ENCODE measurements around the gene SLC13A3. TPM values are rescaled to one million over a fixed set of nuclear protein-coding genes. Genes with fewer than 3 reads are reported as not detected.

Gene SLC13A3
- total RNA-seq, 1 donor from 2014 or later, result 2.9 TPM

- Mint-ChIP-seq H3K27me3 (no peaks in the 10 kb centered on the region), H3K27ac (no peak overlapping the region), H3K36me3 (ENCODE audit: insufficient read depth) (no peaks in the 10 kb centered on the region), H3K4me3 (ENCODE audit: low read depth) (no peak overlapping the region), H3K9me3 (ENCODE audit: low read depth) (no peaks in the 10 kb centered on the region), H3K4me1 (ENCODE audit: low read depth) (no peaks in the 10 kb centered on the region)
- no peak for DNase-seq (ENCODE audit: low spot score, unreplicated experiment)
- no peak for TF ChIP-seq CTCF (IDR thresholded peaks at IDR 0.05; ENCODE audit: unreplicated experiment)
Measured at GRCh38 chr20:46575394-46575793, 75.9 kb downstream of the SLC13A3 start.

- no peak for TF ChIP-seq CTCF (IDR thresholded peaks at IDR 0.05; ENCODE audit: unreplicated experiment)
- no peaks in the 10 kb centered on the region for H3K4me1 Mint-ChIP-seq (ENCODE audit: low read depth)
- H3K4me3 Mint-ChIP-seq (ENCODE audit: low read depth), result no peak overlapping the region
- no peaks in the 10 kb centered on the region for H3K36me3 Mint-ChIP-seq (ENCODE audit: insufficient read depth)
- H3K27me3 Mint-ChIP-seq, result no peaks in the 10 kb centered on the region
- no peak for DNase-seq (ENCODE audit: low spot score, unreplicated experiment)
- no peaks in the 10 kb centered on the region for H3K9me3 Mint-ChIP-seq (ENCODE audit: low read depth)
- no peak overlapping the region for H3K27ac Mint-ChIP-seq
Measured at GRCh38 chr20:46573788-46574584, 77.3 kb downstream of the SLC13A3 start.

GRCh38 chr20:46573234-46573633 is 78.0 kb downstream of the SLC13A3 start:
- H3K4me1 Mint-ChIP-seq (ENCODE audit: low read depth), result no peaks in the 10 kb centered on the region
- H3K9me3 Mint-ChIP-seq (ENCODE audit: low read depth), result no peaks in the 10 kb centered on the region
- no peak overlapping the region for H3K27ac Mint-ChIP-seq
- no peaks in the 10 kb centered on the region for H3K27me3 Mint-ChIP-seq
- H3K36me3 Mint-ChIP-seq (ENCODE audit: insufficient read depth), result no peaks in the 10 kb centered on the region
- no peak for DNase-seq (ENCODE audit: low spot score, unreplicated experiment)
- H3K4me3 Mint-ChIP-seq (ENCODE audit: low read depth), result no peak overlapping the region
- no peak for TF ChIP-seq CTCF (IDR thresholded peaks at IDR 0.05; ENCODE audit: unreplicated experiment)

GRCh38 chr20:46572790-46573189 is 78.5 kb downstream of the SLC13A3 start:
- Mint-ChIP-seq H3K27me3 (no peaks in the 10 kb centered on the region), H3K27ac (no peak overlapping the region), H3K4me3 (ENCODE audit: low read depth) (no peak overlapping the region), H3K36me3 (ENCODE audit: insufficient read depth) (no peaks in the 10 kb centered on the region), H3K4me1 (ENCODE audit: low read depth) (no peaks in the 10 kb centered on the region), H3K9me3 (ENCODE audit: low read depth) (no peaks in the 10 kb centered on the region)
- no peak for TF ChIP-seq CTCF (IDR thresholded peaks at IDR 0.05; ENCODE audit: unreplicated experiment)
- no peak for DNase-seq (ENCODE audit: low spot score, unreplicated experiment)

GRCh38 chr20:46572153-46572552 is 79.1 kb downstream of the SLC13A3 start:
- no peak for TF ChIP-seq CTCF (IDR thresholded peaks at IDR 0.05; ENCODE audit: unreplicated experiment)
- H3K9me3 Mint-ChIP-seq (ENCODE audit: low read depth), result no peaks in the 10 kb centered on the region
- no peaks in the 10 kb centered on the region for H3K4me1 Mint-ChIP-seq (ENCODE audit: low read depth)
- no peak overlapping the region for H3K27ac Mint-ChIP-seq
- H3K36me3 Mint-ChIP-seq (ENCODE audit: insufficient read depth), result no peaks in the 10 kb centered on the region
- H3K4me3 Mint-ChIP-seq (ENCODE audit: low read depth), result no peak overlapping the region
- DNase-seq (ENCODE audit: low spot score, unreplicated experiment), result no peak
- H3K27me3 Mint-ChIP-seq, result no peaks in the 10 kb centered on the region

All from progenitor cell of endocrine pancreas (in vitro differentiated cells).